Measurements from ENCODE around the gene NT5M.

DNA sequence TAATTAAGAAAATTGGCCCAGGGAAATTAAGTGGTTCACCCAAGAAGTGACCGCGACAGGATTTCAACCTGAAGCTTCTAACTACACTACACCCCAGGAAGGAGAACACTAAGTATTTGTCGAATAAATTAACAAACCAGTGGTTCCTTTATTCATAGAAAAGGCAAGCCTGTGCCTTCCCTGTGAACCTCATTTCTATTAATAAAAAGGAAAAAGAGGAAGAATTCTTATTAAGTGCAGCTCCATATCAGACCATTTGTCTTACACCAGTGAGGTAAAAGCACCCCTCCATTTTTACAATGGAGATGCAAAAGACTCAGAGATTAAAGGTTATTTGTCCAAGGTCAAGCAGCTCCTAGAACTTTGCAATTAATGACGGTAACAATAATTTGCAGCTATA lies 23.9 kb upstream of the NT5M start:
- TF ChIP-seq, protein P1, sequence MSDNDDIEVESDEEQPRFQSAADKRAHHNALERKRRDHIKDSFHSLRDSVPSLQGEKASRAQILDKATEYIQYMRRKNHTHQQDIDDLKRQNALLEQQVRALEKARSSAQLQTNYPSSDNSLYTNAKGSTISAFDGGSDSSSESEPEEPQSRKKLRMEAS (IDR thresholded peaks at IDR 0.05), result no peak
- no peak for TF ChIP-seq SP1 (IDR thresholded peaks at IDR 0.05; ENCODE audit: low read depth)
- no peak for TF ChIP-seq ELF1 (IDR thresholded peaks at IDR 0.05; ENCODE audit: borderline replicate concordance, low read depth)
- TF ChIP-seq, protein P2, sequence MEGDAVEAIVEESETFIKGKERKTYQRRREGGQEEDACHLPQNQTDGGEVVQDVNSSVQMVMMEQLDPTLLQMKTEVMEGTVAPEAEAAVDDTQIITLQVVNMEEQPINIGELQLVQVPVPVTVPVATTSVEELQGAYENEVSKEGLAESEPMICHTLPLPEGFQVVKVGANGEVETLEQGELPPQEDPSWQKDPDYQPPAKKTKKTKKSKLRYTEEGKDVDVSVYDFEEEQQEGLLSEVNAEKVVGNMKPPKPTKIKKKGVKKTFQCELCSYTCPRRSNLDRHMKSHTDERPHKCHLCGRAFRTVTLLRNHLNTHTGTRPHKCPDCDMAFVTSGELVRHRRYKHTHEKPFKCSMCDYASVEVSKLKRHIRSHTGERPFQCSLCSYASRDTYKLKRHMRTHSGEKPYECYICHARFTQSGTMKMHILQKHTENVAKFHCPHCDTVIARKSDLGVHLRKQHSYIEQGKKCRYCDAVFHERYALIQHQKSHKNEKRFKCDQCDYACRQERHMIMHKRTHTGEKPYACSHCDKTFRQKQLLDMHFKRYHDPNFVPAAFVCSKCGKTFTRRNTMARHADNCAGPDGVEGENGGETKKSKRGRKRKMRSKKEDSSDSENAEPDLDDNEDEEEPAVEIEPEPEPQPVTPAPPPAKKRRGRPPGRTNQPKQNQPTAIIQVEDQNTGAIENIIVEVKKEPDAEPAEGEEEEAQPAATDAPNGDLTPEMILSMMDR (IDR thresholded peaks at IDR 0.05 in 2 of 3, conservative IDR thresholded peaks at IDR 0.05 in 1 of 3; ENCODE audit: borderline replicate concordance in 1 of 3, insufficient read depth in 1 of 3, low read depth in 2 of 3, low read length in 2 of 3), result no peak
- TF ChIP-seq EZH2 (IDR thresholded peaks at IDR 0.05), result no peak
- no peak for TF ChIP-seq POLR2A (IDR thresholded peaks at IDR 0.05; ENCODE audit: borderline replicate concordance, extremely low read depth, insufficient read depth, insufficient read length)
- no peak for TF ChIP-seq ZBTB33 (IDR thresholded peaks at IDR 0.05; ENCODE audit: extremely low read depth, insufficient replicate concordance, low read length)
- no peak for TF ChIP-seq CEBPB (IDR thresholded peaks at IDR 0.05; ENCODE audit: low read depth)
- TF ChIP-seq JUND (IDR thresholded peaks at IDR 0.05), result no peak
- no peak for TF ChIP-seq POLR2AphosphoS5 (IDR thresholded peaks at IDR 0.05; ENCODE audit: low read depth, low read length)
